Skeletal muscle tissue (tissue), 4 donors: ENCODE data around the gene PLPPR5. TPM values are rescaled to one million over a fixed set of nuclear protein-coding genes. Genes with fewer than 3 reads are reported as not detected.
"Not testable (repeated sequence)": the region's sequence is repeated elsewhere in the genome, so short reads cannot be mapped to it uniquely, and the experiment has no call there.

Source experiments
- H3K27ac ChIP-seq: one replicate; pipeline ENCODE4 v1.7.0; 2013; ENCODE audit warnings: mild to moderate bottlenecking, low read depth, low read length, inconsistent platforms
- H3K27me3 ChIP-seq, 3 donors: one replicate each; pipeline ENCODE4 v1.7.0; 2013; ENCODE audit warnings: low read length in 3 of 3; ENCODE audit not compliant: control insufficient read depth in 3 of 3, insufficient read depth in 3 of 3
- H3K36me3 ChIP-seq, 3 donors: one replicate each; pipeline ENCODE4 v1.7.0; 2013; ENCODE audit warnings: low read length in 3 of 3; ENCODE audit not compliant: control insufficient read depth in 3 of 3, insufficient read depth in 3 of 3
- H3K4me1 ChIP-seq, 3 donors: one replicate each; pipeline ENCODE4 v1.7.0; 2013; ENCODE audit warnings: low read length in 3 of 3, mild to moderate bottlenecking in 3 of 3; ENCODE audit not compliant: control insufficient read depth in 3 of 3, insufficient read depth in 3 of 3
- H3K4me3 ChIP-seq, 3 donors: one replicate each; pipeline ENCODE4 v1.7.0; 2013; ENCODE audit warnings: low read length in 3 of 3
- H3K9ac ChIP-seq, 3 donors: one replicate each; pipeline ENCODE4 v1.7.0; 2013; ENCODE audit warnings: low read length in 3 of 3, mild to moderate bottlenecking in 3 of 3, moderate library complexity in 2 of 3, low read depth in 1 of 3
- H3K9me3 ChIP-seq, 3 donors: one replicate each; pipeline ENCODE4 v1.7.0; 2013; ENCODE audit warnings: low read length in 3 of 3; ENCODE audit not compliant: control insufficient read depth in 3 of 3
- total RNA-seq: library from RNA; depleted of rRNA; stranded (reverse); fragments of >200 nt; gene quantifications from one replicate; pipeline ENCODE4 v1.2.3, GENCODE V29; 2014
- donor health status: Osteomylitis.

PLPPR5 gene
- total RNA-seq, 1 donor from 2014 or later, result 1.6 TPM

GRCh38 chr1:98881234-98881633 lies 123.4 kb downstream of the PLPPR5 start:
- H3K27ac ChIP-seq, H3K27me3 ChIP-seq, H3K4me1 ChIP-seq, H3K9me3 ChIP-seq, H3K4me3 ChIP-seq, H3K9ac ChIP-seq, H3K36me3 ChIP-seq: not testable (repeated sequence)

- Histone ChIP-seq H3K9me3 (no peaks in the 10 kb centered on the region), H3K27me3 (no peaks in the 10 kb centered on the region), H3K36me3 (no peaks in the 10 kb centered on the region), H3K4me1 (no peaks in the 10 kb centered on the region), H3K4me3 (no peak overlapping the region), H3K27ac (no peak overlapping the region), H3K9ac (no peak overlapping the region)
Measured at GRCh38 chr1:98874828-98875227, 129.8 kb downstream of the PLPPR5 start.

- Histone ChIP-seq H3K9ac (no peak overlapping the region), H3K36me3 (no peaks in the 10 kb centered on the region), H3K4me3 (no peak overlapping the region), H3K27me3 (no peaks in the 10 kb centered on the region), H3K27ac (no peak overlapping the region), H3K9me3 (peaks cover 0 to 3% (median 0%) of the 10 kb centered on the region in 3 donors), H3K4me1 (no peaks in the 10 kb centered on the region)
Measured at GRCh38 chr1:98870959-98871903, 133.4 kb downstream of the PLPPR5 start.

GRCh38 chr1:98865796-98866195 lies 138.9 kb downstream of the PLPPR5 start:
- Histone ChIP-seq H3K36me3 (no peaks in the 10 kb centered on the region), H3K4me3 (no peak overlapping the region), H3K9ac (no peak overlapping the region), H3K27me3 (no peaks in the 10 kb centered on the region), H3K4me1 (no peaks in the 10 kb centered on the region), H3K27ac (no peak overlapping the region), H3K9me3 (peaks cover 0 to 3% (median 0%) of the 10 kb centered on the region in 3 donors)

GRCh38 chr1:98860329-98860728 lies 144.3 kb downstream of the PLPPR5 start:
- Histone ChIP-seq H3K4me3 (no peak overlapping the region), H3K27ac (no peak overlapping the region), H3K36me3 (no peaks in the 10 kb centered on the region), H3K9me3 (no peaks in the 10 kb centered on the region), H3K9ac (no peak overlapping the region), H3K4me1 (no peaks in the 10 kb centered on the region), H3K27me3 (no peaks in the 10 kb centered on the region)

- Histone ChIP-seq H3K36me3 (no peaks in the 10 kb centered on the region), H3K9ac (no peak overlapping the region), H3K27me3 (no peaks in the 10 kb centered on the region), H3K4me3 (no peak overlapping the region), H3K27ac (no peak overlapping the region), H3K9me3 (no peaks in the 10 kb centered on the region), H3K4me1 (no peaks in the 10 kb centered on the region)
Measured at GRCh38 chr1:98854137-98854536, 150.5 kb downstream of the PLPPR5 start.

GRCh38 chr1:98849969-98850636 lies 154.6 kb downstream of the PLPPR5 start:
- Histone ChIP-seq H3K9ac (no peak overlapping the region), H3K4me3 (no peak overlapping the region), H3K27me3 (no peaks in the 10 kb centered on the region), H3K27ac (no peak overlapping the region), H3K36me3 (no peaks in the 10 kb centered on the region), H3K9me3 (no peaks in the 10 kb centered on the region), H3K4me1 (no peaks in the 10 kb centered on the region)

- H3K36me3 ChIP-seq, result no peaks in the 10 kb centered on the region
- H3K27ac ChIP-seq, result no peak overlapping the region
- H3K9me3 ChIP-seq, result no peaks in the 10 kb centered on the region
- H3K9ac ChIP-seq, result no peak overlapping the region
- H3K4me1 ChIP-seq, result no peaks in the 10 kb centered on the region
- no peaks in the 10 kb centered on the region for H3K27me3 ChIP-seq
- H3K4me3 ChIP-seq, result no peak overlapping the region
Measured at GRCh38 chr1:98842241-98842640, 162.4 kb downstream of the PLPPR5 start.
